ENCODE results near the gene OR5T3.

DNA sequence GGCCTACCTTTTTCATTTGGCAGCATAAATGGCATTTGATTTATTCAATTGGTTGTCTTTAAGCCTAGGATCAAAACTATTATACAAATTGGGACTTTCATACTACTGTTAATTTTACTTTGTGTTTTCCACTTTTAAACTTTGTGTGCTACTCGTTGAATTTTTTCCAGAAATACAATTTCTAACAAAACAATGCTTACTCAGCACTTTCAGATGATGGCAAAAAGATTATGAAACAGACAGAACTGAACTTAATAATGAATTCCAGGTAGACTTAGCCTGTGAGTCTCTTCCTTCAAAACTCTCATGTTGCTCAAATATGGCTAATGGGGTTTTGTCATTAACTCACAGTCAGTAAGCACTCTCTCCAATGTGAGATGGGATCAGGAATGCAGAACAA, 44.3 kb upstream of the OR5T3 start:
- TF ChIP-seq, protein P1, sequence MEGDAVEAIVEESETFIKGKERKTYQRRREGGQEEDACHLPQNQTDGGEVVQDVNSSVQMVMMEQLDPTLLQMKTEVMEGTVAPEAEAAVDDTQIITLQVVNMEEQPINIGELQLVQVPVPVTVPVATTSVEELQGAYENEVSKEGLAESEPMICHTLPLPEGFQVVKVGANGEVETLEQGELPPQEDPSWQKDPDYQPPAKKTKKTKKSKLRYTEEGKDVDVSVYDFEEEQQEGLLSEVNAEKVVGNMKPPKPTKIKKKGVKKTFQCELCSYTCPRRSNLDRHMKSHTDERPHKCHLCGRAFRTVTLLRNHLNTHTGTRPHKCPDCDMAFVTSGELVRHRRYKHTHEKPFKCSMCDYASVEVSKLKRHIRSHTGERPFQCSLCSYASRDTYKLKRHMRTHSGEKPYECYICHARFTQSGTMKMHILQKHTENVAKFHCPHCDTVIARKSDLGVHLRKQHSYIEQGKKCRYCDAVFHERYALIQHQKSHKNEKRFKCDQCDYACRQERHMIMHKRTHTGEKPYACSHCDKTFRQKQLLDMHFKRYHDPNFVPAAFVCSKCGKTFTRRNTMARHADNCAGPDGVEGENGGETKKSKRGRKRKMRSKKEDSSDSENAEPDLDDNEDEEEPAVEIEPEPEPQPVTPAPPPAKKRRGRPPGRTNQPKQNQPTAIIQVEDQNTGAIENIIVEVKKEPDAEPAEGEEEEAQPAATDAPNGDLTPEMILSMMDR (IDR thresholded peaks at IDR 0.05) = no peak
- no peak for TF ChIP-seq MXD4 (CRISPR knock-in tag; IDR thresholded peaks at IDR 0.05; ENCODE audit: borderline replicate concordance)
- no peak for TF ChIP-seq NFE2L1 (CRISPR knock-in tag; IDR thresholded peaks at IDR 0.05)
- no peak for TF ChIP-seq TEAD1 (CRISPR knock-in tag; IDR thresholded peaks at IDR 0.05)
- no peak for TF ChIP-seq ESRRA (CRISPR knock-in tag; IDR thresholded peaks at IDR 0.05; ENCODE audit: borderline replicate concordance)
- no peak for TF ChIP-seq ZNF232 (CRISPR knock-in tag; IDR thresholded peaks at IDR 0.05)
- TF ChIP-seq NR2C2 (CRISPR knock-in tag; IDR thresholded peaks at IDR 0.05) = no peak
